Transverse colon (tissue), 4 donors: ENCODE results near the gene MEP1A. TPM values are rescaled to one million over a fixed set of nuclear protein-coding genes. Genes with fewer than 3 reads are reported as not detected.

Experiments
- DNase-seq: peaks from one replicate; pipeline ENCODE4 v3.0.0-alpha.2; 2019
- H3K27ac ChIP-seq, 4 donors: fragments of 200-600 bp; sonication (generic); 2 replicates each; pipeline ENCODE4 v1.5.1; 2016 to 2018; ENCODE audit warnings: inconsistent platforms in 4 of 4
- H3K27me3 ChIP-seq: fragments of 200-600 bp; sonication (generic); 2 replicates; pipeline ENCODE4 v1.5.1; 2017; ENCODE audit warnings: inconsistent platforms
- H3K36me3 ChIP-seq, 4 donors: fragments of 200-600 bp; sonication (generic); 2 replicates each; pipeline ENCODE4 v1.5.1; 2017 to 2019; ENCODE audit warnings: inconsistent platforms in 4 of 4
- H3K4me1 ChIP-seq, 4 donors: fragments of 200-600 bp; sonication (generic); 2 replicates each; pipeline ENCODE4 v1.5.1; 2017 to 2020; ENCODE audit warnings: inconsistent platforms in 4 of 4
- H3K4me3 ChIP-seq, 4 donors: fragments of 200-600 bp; sonication (generic); 1 replicate in 1 of 4; 2 replicates in 3 of 4; pipeline versions ENCODE4 v1.5.1 to v1.6.1; 2017 to 2019; ENCODE audit warnings: inconsistent platforms in 4 of 4
- H3K9me3 ChIP-seq, 2 donors: fragments of 200-600 bp; sonication (generic); 2 replicates each; pipeline ENCODE4 v1.5.1; 2017 to 2019; ENCODE audit warnings: inconsistent platforms in 2 of 2
- EP300 ChIP-seq: sonication (generic); formaldehyde crosslinking; IDR thresholded peaks from one replicate; pipeline ENCODE4 v1.6.1; 2017; ENCODE audit warnings: antibody characterized with exemption, low read depth
- POLR2A ChIP-seq: fragments of 450-650 bp; IDR thresholded peaks from one replicate; pipeline ENCODE4 v1.6.1; 2016; ENCODE audit warnings: antibody characterized with exemption, mild to moderate bottlenecking, moderate library complexity
- POLR2AphosphoS5 ChIP-seq, 3 donors: sonication (generic); formaldehyde crosslinking; IDR thresholded peaks; one replicate each; pipeline ENCODE4 v1.6.1; 2016; ENCODE audit warnings: antibody characterized with exemption in 3 of 3
- WGBS, 2 donors: methylation state at CpG; one replicate each; pipeline ENCODE4 v1.1.5; 2018; ENCODE audit warnings: low coverage in 1 of 2; 5-methylcytosine and 5-hydroxymethylcytosine counted together
- in situ Hi-C, 4 donors: fragments of 200-750 bp; cut with MboI; loops; one replicate each; pipeline versions ENCODE4 v1.15.0 to v1.15.1; 2017; ENCODE audit warnings: low sequenced_read_pairs in 3 of 4, low pct_ligation_motif_present in 1 of 4, low pct_unique_long_range_greater_than_20kb in 1 of 4
- intact Hi-C: fragments of 100-400 bp; cut with DNase I; formaldehyde crosslinking; loops from one replicate; pipeline ENCODE4 v1.15.1; 2023; ENCODE audit warnings: low total_unique reads
- total RNA-seq, 4 donors: library from RNA; depleted of rRNA; stranded (reverse); fragments of >200 nt; gene quantifications; one replicate each; pipeline ENCODE4 v1.1.0, GENCODE V29; 2016
- TF ChIP-seq, protein P1 (sequence below), 5 experiments: fragments of 200-600 bp in 3 of 5; fragments of 450-650 bp in 2 of 5; sonication (generic) in 3 of 5; IDR thresholded peaks; 1 replicate in 2 of 5; 2 replicates in 3 of 5; pipeline ENCODE4 v1.5.1; 2016 to 2017; ENCODE audit warnings: antibody characterized with exemption in 5 of 5, inconsistent platforms in 3 of 5, mild to moderate bottlenecking in 2 of 5, moderate library complexity in 1 of 5

The MEP1A gene
- total RNA-seq, 4 donors from 2014 or later: 31.2 to 601 (median 223) TPM

DNA sequence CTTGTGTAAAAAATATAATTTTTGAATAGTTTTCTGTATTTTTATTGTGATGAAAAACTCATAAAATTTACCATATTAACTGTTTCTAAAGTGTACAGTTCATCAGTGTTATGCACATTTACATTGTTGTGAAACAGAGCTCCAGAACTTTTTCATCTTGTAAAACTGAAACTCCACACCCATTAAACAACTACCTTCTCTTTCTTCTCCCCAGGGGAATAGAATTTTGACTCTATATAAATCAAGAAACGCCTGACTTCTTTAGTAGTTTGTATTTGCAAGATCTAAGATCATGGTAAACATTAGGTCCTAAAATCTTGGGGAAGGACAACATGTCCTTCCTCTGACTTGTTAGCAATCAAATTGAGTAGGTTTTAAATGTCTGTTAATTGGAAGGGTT lies 37.3 kb upstream of the MEP1A start:
- H3K4me3 ChIP-seq: no peak overlapping the region
- intact Hi-C loops: no loop called here
- TF ChIP-seq, protein P1, sequence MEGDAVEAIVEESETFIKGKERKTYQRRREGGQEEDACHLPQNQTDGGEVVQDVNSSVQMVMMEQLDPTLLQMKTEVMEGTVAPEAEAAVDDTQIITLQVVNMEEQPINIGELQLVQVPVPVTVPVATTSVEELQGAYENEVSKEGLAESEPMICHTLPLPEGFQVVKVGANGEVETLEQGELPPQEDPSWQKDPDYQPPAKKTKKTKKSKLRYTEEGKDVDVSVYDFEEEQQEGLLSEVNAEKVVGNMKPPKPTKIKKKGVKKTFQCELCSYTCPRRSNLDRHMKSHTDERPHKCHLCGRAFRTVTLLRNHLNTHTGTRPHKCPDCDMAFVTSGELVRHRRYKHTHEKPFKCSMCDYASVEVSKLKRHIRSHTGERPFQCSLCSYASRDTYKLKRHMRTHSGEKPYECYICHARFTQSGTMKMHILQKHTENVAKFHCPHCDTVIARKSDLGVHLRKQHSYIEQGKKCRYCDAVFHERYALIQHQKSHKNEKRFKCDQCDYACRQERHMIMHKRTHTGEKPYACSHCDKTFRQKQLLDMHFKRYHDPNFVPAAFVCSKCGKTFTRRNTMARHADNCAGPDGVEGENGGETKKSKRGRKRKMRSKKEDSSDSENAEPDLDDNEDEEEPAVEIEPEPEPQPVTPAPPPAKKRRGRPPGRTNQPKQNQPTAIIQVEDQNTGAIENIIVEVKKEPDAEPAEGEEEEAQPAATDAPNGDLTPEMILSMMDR (IDR thresholded peaks at IDR 0.05): no peak
- TF ChIP-seq POLR2AphosphoS5 (IDR thresholded peaks at IDR 0.05): no peak
- no peak for TF ChIP-seq EP300
- no peak for TF ChIP-seq POLR2A
- no peak overlapping the region for H3K27ac ChIP-seq
- in situ Hi-C loops: no loop called here
- H3K9me3 ChIP-seq: no peaks in the 10 kb centered on the region
- H3K36me3 ChIP-seq: no peaks in the 10 kb centered on the region
- no peaks in the 10 kb centered on the region for H3K4me1 ChIP-seq
- DNase-seq: no peak
- WGBS, 2 donors: 18% methylated on average over 1 of the region's 1 CpG
- no peaks in the 10 kb centered on the region for H3K27me3 ChIP-seq

DNA sequence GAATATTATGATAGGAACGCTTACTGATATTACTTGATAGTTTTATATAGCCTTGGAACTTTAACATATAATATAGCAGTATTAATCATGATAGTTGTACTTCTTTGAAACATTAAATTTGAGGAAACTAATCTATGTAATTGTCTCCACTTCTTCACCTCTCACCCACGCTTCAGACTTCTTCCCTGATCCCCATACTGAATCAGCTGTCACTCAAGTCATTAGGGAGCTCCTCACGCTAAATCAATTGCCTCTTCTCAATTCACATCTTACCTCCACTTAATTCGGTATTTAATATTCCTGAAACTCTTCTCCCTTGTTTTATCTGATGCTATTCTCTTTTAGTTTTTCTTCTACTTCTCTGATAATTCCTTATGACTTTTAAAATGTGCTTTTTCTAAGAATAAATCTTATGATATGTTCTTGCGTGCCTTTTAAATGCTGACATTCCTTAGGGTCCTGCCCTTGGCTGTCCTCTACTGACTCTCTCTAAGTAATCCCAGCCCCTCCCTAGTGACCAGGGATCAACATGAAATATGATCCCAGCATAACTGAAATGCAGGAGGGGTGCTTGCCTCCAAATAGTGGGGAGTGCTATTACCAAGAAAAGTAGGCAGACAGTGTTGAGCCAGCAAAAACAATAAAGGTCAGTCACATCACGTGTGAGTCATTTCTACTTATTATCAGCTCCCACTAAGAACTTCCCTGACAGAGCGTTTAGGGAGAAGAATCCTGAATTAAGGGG lies 36.5 kb upstream of the MEP1A start:
- TF ChIP-seq POLR2AphosphoS5 (IDR thresholded peaks at IDR 0.05) (no peak), EP300 (no peak), POLR2A (no peak)
- TF ChIP-seq, protein P1 (IDR thresholded peaks at IDR 0.05): no peak
- intact Hi-C loops: no loop called here
- no peak for DNase-seq
- Histone ChIP-seq H3K4me3 (no peak overlapping the region), H3K27ac (no peak overlapping the region), H3K9me3 (no peaks in the 10 kb centered on the region), H3K36me3 (no peaks in the 10 kb centered on the region), H3K4me1 (no peaks in the 10 kb centered on the region), H3K27me3 (no peaks in the 10 kb centered on the region)
- 72 to 76% methylated on average over 7 of the region's 7 CpGs for WGBS, 2 donors
- in situ Hi-C loops: no loop called here

DNA sequence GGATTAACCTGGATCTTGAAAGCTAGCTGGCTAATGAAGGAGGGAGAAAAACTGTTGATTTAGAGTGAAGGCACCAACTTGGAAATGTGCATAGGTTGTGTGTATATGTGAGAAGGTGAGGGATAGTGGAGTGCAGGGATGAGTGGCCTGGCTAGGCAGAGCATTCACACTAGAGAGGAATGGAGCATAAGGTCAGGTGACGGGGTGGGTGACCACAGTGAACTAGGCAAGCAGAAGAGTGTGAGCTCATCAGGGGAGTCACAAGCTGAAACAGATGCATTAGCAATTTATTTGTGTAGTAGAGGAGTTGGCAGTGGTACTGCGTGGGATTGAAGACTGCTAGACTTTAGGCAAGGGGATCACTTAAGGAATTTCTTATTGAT lies 36.0 kb upstream of the MEP1A start:
- H3K27ac ChIP-seq: no peak overlapping the region
- H3K27me3 ChIP-seq: no peaks in the 10 kb centered on the region
- no peak for DNase-seq
- no peak overlapping the region for H3K4me3 ChIP-seq
- 74% methylated on average over 2 of the region's 2 CpGs; no CpG with 5 or more reads in 1 of the 2 donors for WGBS, 2 donors
- TF ChIP-seq EP300 (no peak), POLR2A (no peak)
- TF ChIP-seq, protein P1 (IDR thresholded peaks at IDR 0.05): no peak
- in situ Hi-C loops: no loop called here
- intact Hi-C loops: no loop called here
- no peaks in the 10 kb centered on the region for H3K36me3 ChIP-seq
- H3K9me3 ChIP-seq: no peaks in the 10 kb centered on the region
- no peaks in the 10 kb centered on the region for H3K4me1 ChIP-seq

DNA sequence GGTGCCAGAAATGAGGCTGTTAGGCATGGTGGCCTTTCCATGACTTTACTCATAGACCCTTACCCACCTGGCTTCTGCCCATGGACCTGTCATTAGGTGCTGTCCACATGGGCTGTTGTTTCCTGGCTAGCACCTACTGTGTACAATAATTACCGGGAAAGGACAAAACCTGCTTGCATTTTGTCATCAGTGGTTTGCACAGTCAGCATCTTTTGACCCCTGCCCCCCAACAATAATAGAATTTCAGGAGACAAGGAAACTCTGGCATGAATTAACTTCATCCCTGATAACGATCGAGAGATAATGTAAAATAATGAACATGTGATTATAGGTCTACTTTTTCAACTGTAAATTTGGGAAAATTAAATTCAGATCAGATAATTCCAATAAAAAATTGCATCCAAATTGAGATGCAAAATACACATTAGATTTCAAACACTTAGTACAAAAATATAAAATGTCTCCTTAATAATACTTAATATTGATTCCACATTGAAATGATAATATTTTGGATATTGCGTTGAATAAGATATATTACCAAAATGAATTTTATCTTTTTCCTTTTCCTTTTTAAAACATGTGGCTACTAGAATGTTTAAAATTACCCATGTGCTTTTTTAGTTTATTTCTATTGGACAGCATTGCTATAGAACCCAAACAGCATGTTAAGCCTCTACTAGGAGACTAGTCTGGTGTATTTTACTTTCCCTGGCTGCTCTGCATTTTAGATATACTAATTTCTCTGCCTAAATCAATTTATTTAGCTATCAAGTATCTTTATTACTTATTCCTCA lies 34.0 kb upstream of the MEP1A start:
- TF ChIP-seq EP300: no peak
- TF ChIP-seq POLR2AphosphoS5 (IDR thresholded peaks at IDR 0.05): no peak
- TF ChIP-seq POLR2A: no peak
- TF ChIP-seq, protein P1 (IDR thresholded peaks at IDR 0.05): no peak
- in situ Hi-C loops: no loop called here
- WGBS, 2 donors: 89 to 96% methylated on average over 3 to 4 of the region's 4 CpGs
- Histone ChIP-seq H3K4me3 (no peak overlapping the region), H3K27ac (no peak overlapping the region), H3K36me3 (no peaks in the 10 kb centered on the region), H3K4me1 (no peaks in the 10 kb centered on the region), H3K9me3 (no peaks in the 10 kb centered on the region), H3K27me3 (no peaks in the 10 kb centered on the region)
- no peak for DNase-seq
- intact Hi-C loops: no loop called here
